Subcutaneous adipose tissue (tissue), 4 donors: Measurements from ENCODE around the gene TRIM37. TPM values are rescaled to one million over a fixed set of nuclear protein-coding genes. Genes with fewer than 3 reads are reported as not detected.
A peak's percentile ranks its signal among the peaks of the same experiment; 100 is the strongest.

Experiments
- total RNA-seq, 4 donors: library from RNA; depleted of rRNA; stranded (reverse); fragments of >200 nt; gene quantifications; one replicate each; pipeline ENCODE4 v1.1.0, GENCODE V29; 2016
- TF ChIP-seq, protein P1 (sequence below): fragments of 450-650 bp; IDR thresholded peaks from one replicate; pipeline ENCODE4 v1.5.1; 2016; ENCODE audit warnings: low read depth, mild to moderate bottlenecking, control low read depth, antibody characterized with exemption, moderate library complexity

TRIM37 gene
- total RNA-seq, 4 donors from 2014 or later, result 16.3 to 27.6 (median 17.6) TPM

DNA sequence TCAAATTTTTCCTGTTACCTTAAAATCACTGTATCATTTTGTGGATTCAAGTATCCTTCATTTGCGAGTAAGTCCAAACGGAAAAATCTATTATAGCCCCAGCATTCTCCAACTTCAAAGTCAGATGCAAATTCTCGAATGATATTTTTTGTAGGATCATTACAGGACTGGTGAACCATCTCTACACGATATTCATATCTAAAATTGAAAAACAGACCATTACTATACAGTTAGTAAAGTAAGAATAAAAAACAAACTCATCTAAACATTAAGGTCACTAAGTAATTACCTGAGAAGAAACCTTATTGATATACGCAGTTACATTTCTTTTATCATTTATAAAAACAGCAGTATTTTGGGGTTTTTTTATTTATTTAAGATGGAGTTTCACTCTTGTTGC is 49.8 kb downstream of the TRIM37 start:
- TF ChIP-seq, protein P1, sequence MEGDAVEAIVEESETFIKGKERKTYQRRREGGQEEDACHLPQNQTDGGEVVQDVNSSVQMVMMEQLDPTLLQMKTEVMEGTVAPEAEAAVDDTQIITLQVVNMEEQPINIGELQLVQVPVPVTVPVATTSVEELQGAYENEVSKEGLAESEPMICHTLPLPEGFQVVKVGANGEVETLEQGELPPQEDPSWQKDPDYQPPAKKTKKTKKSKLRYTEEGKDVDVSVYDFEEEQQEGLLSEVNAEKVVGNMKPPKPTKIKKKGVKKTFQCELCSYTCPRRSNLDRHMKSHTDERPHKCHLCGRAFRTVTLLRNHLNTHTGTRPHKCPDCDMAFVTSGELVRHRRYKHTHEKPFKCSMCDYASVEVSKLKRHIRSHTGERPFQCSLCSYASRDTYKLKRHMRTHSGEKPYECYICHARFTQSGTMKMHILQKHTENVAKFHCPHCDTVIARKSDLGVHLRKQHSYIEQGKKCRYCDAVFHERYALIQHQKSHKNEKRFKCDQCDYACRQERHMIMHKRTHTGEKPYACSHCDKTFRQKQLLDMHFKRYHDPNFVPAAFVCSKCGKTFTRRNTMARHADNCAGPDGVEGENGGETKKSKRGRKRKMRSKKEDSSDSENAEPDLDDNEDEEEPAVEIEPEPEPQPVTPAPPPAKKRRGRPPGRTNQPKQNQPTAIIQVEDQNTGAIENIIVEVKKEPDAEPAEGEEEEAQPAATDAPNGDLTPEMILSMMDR, result no peak

DNA sequence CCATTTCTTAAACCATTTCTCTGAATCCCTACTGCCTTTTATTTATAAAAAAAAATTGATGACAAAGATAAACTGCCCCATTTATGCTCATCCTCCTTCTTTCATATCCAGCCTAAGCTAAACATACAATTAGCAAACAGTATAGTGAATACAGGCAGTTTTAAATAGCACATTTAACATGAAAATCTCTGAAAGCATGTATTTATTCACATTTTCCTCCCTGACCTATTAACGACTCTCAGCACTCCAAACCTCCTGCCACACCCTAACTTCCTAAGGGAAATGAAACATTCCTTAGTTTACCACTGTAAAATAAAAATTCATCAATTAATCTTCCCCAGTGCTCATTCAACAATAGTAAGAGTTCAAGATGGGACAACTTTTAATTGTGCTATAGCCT is 56.9 kb downstream of the TRIM37 start:
- TF ChIP-seq, protein P1, result no peak

DNA sequence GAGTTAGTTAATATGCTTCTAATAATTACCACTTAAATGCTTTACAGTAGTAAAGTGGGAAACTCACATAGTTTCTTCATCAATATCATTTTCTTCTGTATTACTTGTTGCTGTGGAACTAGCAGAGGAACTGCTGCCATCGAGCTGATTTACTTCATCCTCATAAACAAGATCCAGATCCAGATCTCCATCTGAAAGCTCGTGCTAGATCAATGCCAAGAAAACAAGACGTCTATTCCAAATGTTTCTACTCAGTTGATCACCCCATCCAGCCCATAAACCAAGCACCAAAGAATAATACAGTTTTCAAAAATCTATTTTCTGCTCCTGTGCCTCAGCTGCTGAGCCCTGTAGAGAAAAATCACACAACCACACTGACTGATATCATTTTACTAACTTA is 59.1 kb downstream of the TRIM37 start:
- TF ChIP-seq, protein P1, result no peak

DNA sequence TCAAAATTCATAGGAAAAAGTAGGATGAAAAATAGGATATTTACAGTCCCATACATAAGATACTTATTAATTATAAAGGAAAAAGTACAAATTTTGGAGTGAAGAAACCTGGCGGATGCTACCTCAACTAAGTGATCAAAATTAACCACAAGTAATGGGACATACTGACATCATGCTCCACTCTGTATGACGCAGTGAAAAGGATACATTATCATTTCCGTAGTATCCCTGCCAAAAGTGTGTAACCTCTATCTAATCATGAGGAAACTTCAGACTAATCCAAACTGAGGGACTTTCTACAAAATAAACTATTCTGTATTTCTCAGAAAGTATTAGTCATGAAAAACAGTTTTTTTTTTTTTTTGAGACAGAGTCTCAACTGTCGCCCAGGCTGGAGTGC is 60.5 kb downstream of the TRIM37 start:
- TF ChIP-seq, protein P1, result no peak

DNA sequence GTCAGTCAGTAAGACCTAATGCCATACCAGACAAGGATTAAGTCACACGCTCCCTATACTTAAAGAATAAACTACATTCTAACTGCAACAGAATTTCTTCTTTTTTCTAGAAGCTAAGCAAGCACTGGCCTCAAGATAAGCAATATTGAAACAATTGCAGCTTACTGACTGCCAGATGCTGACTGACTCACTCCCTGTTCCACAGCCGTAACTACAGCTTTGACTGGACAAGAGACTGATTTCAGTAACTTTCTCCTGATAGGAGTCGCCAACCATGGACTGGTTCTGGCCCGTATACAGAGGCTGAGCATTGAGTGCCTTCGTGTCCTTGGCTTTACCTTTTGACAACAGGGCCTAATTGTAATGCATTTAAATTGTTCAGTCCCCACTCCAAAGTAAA is 67.9 kb downstream of the TRIM37 start:
- TF ChIP-seq, protein P1, result no peak

DNA sequence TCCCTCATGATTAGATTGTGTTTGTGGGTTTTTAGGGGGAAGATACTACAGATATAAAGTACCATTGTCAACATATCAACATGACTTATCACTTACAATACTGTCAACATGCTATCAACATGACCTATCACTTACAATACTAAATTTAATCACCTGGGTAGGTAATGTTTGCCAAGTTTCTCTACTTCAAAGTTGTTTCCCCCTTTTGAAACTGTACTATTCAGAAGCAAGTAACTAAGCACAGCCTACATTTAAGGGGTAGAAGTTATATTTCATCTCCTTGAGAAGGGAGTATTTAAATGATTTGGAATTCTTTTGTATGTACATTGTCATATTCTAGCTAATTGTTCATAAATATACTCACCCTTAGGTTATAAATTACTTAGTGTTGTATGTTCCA is 68.7 kb downstream of the TRIM37 start:
- TF ChIP-seq, protein P1, result peak; percentile 98

DNA sequence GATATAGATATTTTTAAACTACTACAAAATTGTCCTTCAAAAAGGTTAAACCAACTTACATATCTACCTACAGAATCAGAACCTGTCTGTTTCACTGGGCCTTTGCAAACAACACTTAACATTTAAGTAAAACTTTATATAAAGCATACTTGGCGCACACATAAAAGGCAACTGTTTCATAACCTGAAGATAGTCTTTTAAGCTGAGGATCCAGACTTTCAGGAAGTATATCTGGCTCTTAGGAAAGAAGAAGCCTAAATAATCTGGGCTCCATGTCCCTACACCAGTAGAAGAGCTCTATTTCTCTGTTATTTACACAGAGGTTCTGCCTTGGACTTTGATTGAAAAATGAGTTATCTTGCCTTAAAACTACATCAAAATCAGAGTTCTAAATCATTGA is 75.9 kb downstream of the TRIM37 start:
- TF ChIP-seq, protein P1, result no peak
